ENCODE results near the gene PDE6A. TPM values are rescaled to one million over a fixed set of nuclear protein-coding genes. Genes with fewer than 3 reads are reported as not detected.

Gene PDE6A
- total and polyA plus RNA-seq, 2 of the 8 experiments (the other 6 are each of a cell fraction or from before 2014, with no cell fraction given), result not detected

DNA sequence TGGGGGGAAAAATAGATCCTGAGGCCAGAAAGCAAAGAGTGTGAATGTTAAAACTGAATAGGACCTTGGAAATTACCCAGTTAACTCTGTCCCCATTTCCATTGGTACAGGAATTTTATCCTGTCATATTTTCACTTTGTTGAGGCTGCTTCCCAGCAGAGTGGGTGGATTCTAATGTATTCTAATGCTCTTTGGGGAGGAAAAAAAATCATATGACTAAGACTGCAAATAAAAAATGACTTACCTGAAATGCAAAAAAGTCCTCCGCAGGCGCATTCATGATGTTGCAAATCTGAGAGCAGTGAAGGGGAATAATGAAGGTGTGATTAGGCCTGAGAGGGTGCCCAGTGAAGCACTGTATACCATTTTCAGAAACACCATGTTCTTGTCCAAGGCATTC lies 41.2 kb downstream of the PDE6A start:
- Histone ChIP-seq H3K4me1 (replicated peaks in 1 of 4; ENCODE audit: control insufficient read depth in 3 of 4, insufficient read depth in 4 of 4, low read length in 3 of 4) (no peaks in the 10 kb centered on the region), H2AFZ (ENCODE audit: low read length) (no peak overlapping the region), H4K8ac (ENCODE audit: extremely low read depth, insufficient read depth, low read length) (no peak overlapping the region), H3K79me2 (ENCODE audit: control insufficient read depth in 1 of 2, insufficient read depth in 2 of 2, low read length in 2 of 2) (no peaks in the 10 kb centered on the region), H2AK5ac (ENCODE audit: low read depth, low read length) (no peak overlapping the region), H3K27me3 (replicated peaks in 1 of 4; ENCODE audit: control insufficient read depth in 3 of 4, extremely low read depth in 1 of 4, insufficient read depth in 3 of 4, low read length in 3 of 4) (no peaks in the 10 kb centered on the region), H4K5ac (ENCODE audit: insufficient read length, low read depth, low read length) (no peak overlapping the region), H4K20me1 (replicated peaks in 1 of 2; ENCODE audit: control insufficient read depth in 1 of 2, insufficient read depth in 2 of 2, low read length in 2 of 2) (no peaks in the 10 kb centered on the region), H3K23me2 (ENCODE audit: low read depth, low read length) (no peaks in the 10 kb centered on the region; the same call in 1 of the 2 replicates), H3K27ac (ENCODE audit: low read depth, low read length) (no peak overlapping the region), H3K14ac (ENCODE audit: insufficient read length) (no peak overlapping the region), H3K36me3 (ENCODE audit: control insufficient read depth in 2 of 4, insufficient read depth in 4 of 4, low read length in 3 of 4) (no peaks in the 10 kb centered on the region), H3K18ac (ENCODE audit: extremely low read depth, low read length) (no peak overlapping the region), H3K4me3 (ENCODE audit: extremely low read depth in 1 of 4, insufficient read depth in 2 of 4, low read depth in 3 of 4, low read length in 4 of 4) (no peak overlapping the region), H2BK12ac (ENCODE audit: low read depth, low read length) (no peak overlapping the region), H3K56ac (replicated peaks; ENCODE audit: insufficient read length, low read depth, low read length) (no peak overlapping the region), H3K4ac (replicated peaks; ENCODE audit: insufficient read length, low read depth, low read length) (no peak overlapping the region), H3K79me1 (ENCODE audit: low read depth, low read length) (no peaks in the 10 kb centered on the region), H3K9me3 (ENCODE audit: insufficient read depth in 2 of 2, low read depth in 1 of 2, low read length in 1 of 2) (no peaks in the 10 kb centered on the region), H3K23ac (ENCODE audit: insufficient read length) (no peak overlapping the region), H3K9ac (replicated peaks in 1 of 4; ENCODE audit: extremely low read depth in 1 of 4, low read depth in 3 of 4, low read length in 3 of 4) (no peak overlapping the region), H2BK15ac (ENCODE audit: low read length) (no peak overlapping the region), H2BK20ac (ENCODE audit: low read length) (no peak overlapping the region), H3K4me2 (ENCODE audit: insufficient read depth in 1 of 2, low read depth in 2 of 2, low read length in 2 of 2) (no peak overlapping the region), H2BK5ac (ENCODE audit: low read depth, low read length) (no peak overlapping the region), H4K91ac (replicated peaks; ENCODE audit: insufficient read length, low read length) (no peak overlapping the region), H2BK120ac (replicated peaks; ENCODE audit: low read depth, low read length) (no peak overlapping the region)
- FAIRE-seq (no peak), DNase-seq (ENCODE audit: low read depth in 1 of 2, low spot score in 2 of 2) (no peak)
- ChIA-PET POLR2A (ENCODE audit: partially characterized antibody) (no interaction called here), CTCF (ENCODE audit: partially characterized antibody) (interaction anchor here (0.6 to 2.7 kb wide), 10 partner anchors 20 to 546 kb away, joined by 3 to 15 read pairs (median 4); no protein-coding TSS in a partner anchor)
- WGBS, 2 experiments (ENCODE audit: extremely low coverage in 1 of 2, insufficient coverage in 1 of 2, insufficient read length in 1 of 2, insufficient replicate concordance in 2 of 2, low coverage in 1 of 2, low lambda C conversion rate in 2 of 2, missing lambda C conversion rate in 1 of 2), result 97% methylated on average over 2 of the region's 2 CpGs; no CpG with 5 or more reads in 1 of the 2 experiments
- TF ChIP-seq SIRT6 (IDR thresholded peaks at IDR 0.05; ENCODE audit: low read length) (no peak), GTF2F1 (IDR thresholded peaks at IDR 0.05; ENCODE audit: borderline replicate concordance, low read depth, low read length) (no peak), CHD2 (IDR thresholded peaks at IDR 0.05; ENCODE audit: low read length) (no peak), KDM5A (IDR thresholded peaks at IDR 0.05; ENCODE audit: low read length) (no peak), POLR2A (IDR thresholded peaks at IDR 0.05; ENCODE audit: control extremely low read depth in 1 of 2, low read depth in 2 of 2, low read length in 2 of 2) (no peak), RBBP5 (IDR thresholded peaks at IDR 0.05; ENCODE audit: borderline replicate concordance, low read depth, low read length) (no peak), BCL11A (IDR thresholded peaks at IDR 0.05; ENCODE audit: low read depth in 2 of 2, low read length in 2 of 2) (no peak), RNF2 (IDR thresholded peaks at IDR 0.05; ENCODE audit: borderline replicate concordance, low read depth, low read length, missing control alignments, poor library complexity, severe bottlenecking) (no peak), POLR2AphosphoS5 (IDR thresholded peaks at IDR 0.05; ENCODE audit: low read depth, low read length) (no peak), YY1 (IDR thresholded peaks at IDR 0.05; ENCODE audit: low read depth, low read length) (no peak)
- TF ChIP-seq, protein P1, sequence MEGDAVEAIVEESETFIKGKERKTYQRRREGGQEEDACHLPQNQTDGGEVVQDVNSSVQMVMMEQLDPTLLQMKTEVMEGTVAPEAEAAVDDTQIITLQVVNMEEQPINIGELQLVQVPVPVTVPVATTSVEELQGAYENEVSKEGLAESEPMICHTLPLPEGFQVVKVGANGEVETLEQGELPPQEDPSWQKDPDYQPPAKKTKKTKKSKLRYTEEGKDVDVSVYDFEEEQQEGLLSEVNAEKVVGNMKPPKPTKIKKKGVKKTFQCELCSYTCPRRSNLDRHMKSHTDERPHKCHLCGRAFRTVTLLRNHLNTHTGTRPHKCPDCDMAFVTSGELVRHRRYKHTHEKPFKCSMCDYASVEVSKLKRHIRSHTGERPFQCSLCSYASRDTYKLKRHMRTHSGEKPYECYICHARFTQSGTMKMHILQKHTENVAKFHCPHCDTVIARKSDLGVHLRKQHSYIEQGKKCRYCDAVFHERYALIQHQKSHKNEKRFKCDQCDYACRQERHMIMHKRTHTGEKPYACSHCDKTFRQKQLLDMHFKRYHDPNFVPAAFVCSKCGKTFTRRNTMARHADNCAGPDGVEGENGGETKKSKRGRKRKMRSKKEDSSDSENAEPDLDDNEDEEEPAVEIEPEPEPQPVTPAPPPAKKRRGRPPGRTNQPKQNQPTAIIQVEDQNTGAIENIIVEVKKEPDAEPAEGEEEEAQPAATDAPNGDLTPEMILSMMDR (IDR thresholded peaks at IDR 0.05; ENCODE audit: control extremely low read depth in 1 of 3, insufficient read depth in 1 of 3, low read depth in 1 of 3, low read length in 3 of 3), result no peak
- TF ChIP-seq, protein P2, sequence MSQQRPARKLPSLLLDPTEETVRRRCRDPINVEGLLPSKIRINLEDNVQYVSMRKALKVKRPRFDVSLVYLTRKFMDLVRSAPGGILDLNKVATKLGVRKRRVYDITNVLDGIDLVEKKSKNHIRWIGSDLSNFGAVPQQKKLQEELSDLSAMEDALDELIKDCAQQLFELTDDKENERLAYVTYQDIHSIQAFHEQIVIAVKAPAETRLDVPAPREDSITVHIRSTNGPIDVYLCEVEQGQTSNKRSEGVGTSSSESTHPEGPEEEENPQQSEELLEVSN (IDR thresholded peaks at IDR 0.05), result no peak
